Left lobe of liver (tissue), 2 donors: Measurements from ENCODE around the gene LYL1. TPM values are rescaled to one million over a fixed set of nuclear protein-coding genes. Genes with fewer than 3 reads are reported as not detected.

ENCODE experiments used
- ATAC-seq: fragments of 200-7000 bp; cut with Tn5 transposase; one replicate; pipeline ENCODE4 v1.9.1; 2020; ENCODE audit warnings: mild to moderate bottlenecking, moderate library complexity
- DNase-seq: peaks from one replicate; pipeline ENCODE4 v3.0.0-alpha.2; 2020; ENCODE audit warnings: low spot score
- total RNA-seq: library from RNA; stranded (reverse); gene quantifications from one replicate; pipeline ENCODE4 v1.2.1, GENCODE V29; 2021
- donor health status: DM: no; HTN: no; CAD: no; lungs with moderate emphysema.
- donor health status: DM: no; HTN: yes; CAD: no.

Gene LYL1
- total RNA-seq, 1 donor from 2014 or later: 1.5 TPM

DNA sequence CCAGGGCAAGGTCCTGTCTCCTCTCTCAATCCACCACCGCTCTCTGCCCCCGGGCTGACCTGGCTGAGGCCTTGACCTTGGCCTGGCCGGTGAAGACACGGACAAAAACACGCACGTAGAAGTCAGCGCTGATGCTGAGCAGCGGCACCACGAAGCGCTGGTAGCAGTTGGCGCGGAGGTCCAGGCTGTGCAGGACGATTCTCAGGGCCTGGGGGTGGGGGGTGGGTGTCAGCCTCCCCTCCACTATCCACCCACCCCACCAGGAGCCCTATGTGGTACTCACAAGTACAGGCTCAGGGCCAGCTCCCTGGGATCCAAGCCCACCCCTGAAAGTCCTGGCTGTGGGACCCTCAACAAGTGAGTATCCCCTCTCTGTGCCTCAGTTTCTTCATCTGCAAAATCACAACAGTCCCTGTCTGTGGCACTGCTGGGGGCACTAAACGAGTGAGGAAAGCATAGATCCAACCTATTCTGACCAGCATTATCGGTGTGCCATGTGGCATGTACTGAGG lies 7.5 kb upstream of the LYL1 start:
- DNase-seq: no peak
- no peak for ATAC-seq

DNA sequence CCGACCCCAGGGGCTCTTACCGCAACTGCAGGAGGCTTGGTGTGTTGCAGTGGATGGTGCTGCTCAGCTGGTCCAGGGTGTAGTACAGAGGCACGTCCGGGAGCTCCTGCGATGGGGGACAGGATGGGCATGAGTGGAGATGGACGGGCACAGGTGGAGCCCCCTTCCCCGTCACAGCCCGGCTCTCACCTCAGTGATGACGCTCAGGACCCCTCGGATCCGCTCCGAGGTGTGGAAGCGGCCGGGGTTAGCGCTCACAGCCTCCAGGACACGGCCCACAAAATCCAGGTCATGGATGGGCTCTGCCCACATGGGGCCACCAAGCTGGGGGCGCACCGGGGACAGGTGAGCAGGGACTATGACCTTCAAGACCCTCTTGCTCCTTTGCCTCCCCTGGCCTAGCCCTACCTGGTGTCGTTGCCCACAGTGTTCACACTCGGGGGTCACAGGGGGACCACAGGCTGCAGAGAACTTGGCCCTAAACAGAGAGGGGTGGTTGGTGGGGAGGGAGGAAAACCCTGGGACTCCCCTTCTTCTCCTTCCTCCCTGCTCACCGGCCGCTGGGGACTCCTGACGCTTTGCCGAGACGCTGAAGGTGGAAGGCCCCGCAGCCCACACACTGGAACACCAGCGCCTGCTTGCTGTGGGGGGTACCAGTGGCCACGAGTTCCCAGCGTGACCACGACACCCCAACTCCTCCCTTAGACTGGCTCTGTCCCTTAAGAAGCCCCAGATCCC lies 6.9 kb upstream of the LYL1 start:
- no peak for ATAC-seq
- no peak for DNase-seq

DNA sequence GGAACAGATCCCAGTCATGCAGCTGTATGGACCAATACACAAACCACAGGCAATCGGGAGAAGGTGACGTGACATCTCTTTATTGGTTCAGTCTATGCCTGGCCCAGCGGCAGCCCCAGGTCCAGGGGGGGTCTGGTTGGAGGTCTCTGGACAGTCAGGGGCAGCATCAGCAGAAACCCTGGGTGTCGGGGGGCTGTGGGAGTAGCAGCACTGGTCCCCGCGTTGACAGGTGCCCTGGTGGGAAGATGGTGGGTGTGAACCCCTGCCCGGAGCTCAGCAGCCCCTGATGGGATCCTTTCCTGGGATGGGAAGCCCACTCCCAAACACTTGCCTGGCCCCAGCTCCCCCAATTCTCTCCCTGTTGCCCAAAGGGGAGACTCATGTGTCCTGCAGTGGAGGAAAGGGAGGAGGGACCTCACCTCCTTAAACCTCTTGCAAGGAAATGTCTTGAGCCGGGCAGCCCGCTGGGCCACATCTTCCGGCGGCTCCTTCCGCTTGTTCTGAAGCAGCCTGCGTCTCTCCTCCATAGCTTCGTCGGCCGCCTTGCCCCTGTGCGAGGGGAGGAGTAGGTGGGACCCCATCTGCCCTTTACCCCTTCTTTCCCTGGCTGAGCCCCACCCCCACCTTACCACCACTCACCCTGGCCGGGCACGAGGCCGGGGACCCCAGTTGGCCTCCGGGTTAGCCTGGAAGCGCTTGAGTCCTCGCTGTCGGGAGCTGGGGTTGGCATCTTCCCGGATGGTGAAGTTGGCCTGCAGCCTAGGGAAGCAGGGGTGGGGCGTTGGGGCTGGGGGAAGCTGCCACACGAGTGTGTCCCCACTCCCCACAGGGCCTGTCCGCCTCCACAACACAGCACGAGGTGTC lies 2.4 kb upstream of the LYL1 start:
- no peak for ATAC-seq
- no peak for DNase-seq

DNA sequence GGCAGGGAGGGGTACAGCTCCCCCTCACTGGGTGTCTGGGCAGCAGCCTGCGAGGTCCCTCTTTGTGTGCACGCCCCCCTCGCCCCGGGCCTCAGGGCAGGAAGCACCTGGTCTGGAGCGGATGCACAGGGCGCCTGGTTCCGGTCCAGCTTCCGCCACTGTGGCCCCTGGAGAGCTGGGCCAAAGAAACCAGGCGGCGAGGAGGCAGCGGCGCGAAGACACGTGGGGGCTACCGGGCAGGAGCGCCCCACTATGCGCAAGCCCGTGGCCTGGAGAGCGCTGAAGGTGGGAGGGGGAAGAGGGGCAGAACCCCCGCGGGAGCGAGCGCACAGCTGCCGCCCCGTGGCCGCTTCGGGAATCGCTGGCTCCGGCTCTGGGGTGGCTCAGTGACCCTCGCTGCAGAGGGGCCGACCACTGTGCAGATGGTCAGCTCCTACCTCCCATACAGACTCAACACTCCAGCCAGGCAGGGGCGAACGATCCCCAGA lies 1.7 kb upstream of the LYL1 start:
- DNase-seq (peak; percentile 64), ATAC-seq (peak; percentile 9)

DNA sequence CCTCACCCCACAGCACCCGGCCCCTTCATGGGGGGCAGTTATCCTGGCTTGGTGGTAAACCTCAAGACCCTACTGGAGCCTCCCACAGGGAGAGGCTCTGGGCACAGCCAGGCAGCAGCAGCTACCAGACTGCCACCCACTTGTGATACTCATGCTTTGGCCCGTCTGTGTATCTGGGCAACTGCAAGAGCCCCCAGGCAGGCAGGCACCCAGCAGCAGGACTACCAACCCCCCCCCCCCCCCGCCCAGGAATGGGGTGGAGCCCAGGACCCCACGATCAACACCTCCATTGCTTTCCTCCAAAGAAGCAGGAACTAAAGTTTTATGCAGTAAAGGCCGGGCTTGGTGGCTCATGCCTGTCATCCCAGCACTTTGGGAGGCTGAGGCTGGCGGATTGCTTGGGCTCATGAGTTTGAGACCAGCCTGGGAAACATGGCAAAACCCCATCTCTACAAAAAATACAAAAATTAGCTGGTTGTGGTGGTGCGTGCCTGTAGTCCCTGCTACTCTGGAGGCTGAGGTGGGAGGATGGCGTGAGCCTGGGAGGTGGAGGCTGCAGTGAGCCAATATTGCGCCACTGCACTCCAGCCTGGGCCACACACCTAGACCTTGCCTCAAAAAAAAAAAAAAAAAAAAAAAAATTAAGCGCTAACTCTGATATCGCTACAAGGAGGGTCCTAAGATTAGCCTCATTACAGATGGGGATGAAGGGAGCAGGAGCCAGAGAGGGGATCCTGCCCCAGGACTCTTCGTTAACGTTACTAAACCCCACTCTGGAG lies 1.1 kb upstream of the LYL1 start:
- ATAC-seq: no peak
- no peak for DNase-seq

DNA sequence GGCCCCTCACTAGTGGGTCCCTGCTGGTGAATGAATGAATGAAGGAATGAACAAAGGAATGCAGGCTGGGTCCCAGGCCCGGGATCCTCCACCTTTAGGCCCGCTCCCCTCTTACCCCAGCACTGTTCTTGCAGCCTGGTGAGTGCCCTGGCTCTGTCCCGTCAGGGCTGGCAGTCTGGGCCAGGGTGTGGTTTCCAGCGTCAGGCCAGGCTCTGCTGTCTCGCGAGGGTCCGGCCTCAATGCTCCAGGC lies 317 bp downstream of the LYL1 start:
- ATAC-seq: no peak
- DNase-seq: no peak

DNA sequence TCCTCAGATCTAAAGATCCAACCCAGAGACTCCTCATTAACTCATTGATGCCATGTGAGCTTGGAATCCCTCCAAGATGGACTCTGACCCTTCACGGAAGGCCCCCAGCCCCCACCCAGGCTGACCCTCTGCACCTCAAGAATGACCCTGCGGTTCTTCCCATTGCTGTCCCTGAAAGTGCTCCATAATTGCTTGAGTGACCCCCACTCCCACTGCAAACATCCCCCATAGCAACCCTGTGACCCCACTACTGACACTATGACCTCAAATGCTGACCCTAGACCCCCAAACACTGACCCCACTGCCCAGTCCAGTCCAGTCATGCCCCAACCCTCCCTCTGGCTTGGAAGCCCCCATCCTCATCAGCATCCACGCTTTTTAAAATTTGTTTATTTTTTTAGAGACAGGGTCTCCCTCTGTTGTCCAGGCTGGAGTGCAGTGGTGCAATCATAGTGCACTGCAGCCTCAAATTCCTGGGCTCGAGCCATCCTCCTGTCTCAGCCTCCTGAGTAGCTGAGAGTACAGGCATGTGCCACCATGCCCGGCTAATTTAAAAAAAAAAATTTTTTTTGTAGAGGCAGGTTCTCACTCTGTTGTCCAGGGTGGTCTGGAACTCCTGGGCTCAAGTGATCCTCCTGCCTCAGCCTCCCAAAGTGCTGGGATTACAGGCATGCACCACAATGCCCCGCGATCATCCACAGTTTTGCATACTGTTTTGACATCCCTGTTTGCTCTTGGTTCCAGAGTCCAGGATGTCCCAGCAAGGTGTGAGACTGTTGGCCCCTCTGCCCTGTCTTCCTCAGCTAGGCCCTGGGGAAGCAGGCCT lies 855 bp downstream of the LYL1 start:
- DNase-seq (no peak), ATAC-seq (peak; percentile 24)

DNA sequence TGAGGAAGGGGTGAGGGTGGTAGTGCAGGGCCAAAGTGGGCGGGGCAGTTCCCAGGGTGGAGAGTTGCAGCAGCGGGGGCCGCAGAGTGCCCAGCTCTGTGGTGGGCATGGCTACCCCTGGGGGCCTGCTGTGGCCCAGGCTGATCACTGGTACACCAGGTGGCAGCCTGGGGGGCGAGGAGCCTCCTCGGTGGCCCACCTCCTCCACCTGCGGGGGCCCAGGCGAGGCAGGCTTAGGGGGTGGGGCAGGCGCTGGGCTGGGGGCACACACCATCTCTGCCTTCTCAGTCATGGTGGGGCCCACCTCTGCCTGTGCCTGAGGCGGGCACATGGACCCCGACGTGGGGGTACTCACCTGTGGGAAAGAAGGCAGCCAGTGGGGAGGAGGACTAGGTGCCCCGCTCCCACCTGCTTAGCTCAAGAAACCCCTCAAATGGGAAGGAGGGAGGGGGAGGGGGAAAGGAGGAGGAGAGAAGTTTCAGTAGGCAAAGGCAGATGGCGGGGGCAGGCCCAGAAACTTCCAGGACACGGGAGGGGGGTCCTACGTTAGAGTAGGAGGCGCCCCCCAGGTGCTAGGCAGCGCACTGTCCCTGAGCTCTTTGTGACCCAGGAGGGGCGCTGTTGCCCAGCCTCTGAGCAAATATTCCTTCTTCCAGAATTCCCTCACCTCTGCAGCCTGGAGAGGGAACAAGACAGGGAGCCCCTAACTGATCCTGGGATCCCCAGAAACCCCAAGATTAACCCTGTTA lies 1.6 kb downstream of the LYL1 start:
- ATAC-seq: no peak
- no peak for DNase-seq

DNA sequence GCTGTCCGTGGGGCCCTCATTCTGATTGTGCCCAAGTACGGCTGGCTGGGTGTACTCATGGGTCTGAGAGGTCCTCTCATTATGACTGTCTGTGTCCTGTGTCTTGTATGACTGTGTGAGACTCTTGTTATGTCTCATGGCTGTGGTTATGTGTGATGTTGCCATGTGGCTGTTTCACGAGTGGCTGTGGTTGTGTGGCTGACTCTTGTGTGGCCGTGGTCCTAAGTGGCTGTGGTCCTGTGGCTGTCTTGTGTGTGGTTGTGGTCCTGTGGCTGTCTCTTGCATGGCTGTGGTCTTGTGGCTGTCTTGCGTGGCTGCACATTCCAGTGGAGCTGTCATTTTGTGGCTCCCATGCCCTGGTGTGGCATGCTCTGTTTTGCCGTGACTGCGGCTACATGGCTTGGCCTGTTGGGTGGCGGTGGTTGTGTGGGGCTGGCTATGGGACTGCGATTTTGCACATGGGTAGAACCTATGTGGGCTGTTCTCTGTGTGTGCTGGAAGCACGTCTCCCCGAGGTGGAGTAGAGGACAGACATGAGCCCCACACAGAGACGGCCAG lies 2.5 kb downstream of the LYL1 start:
- no peak for DNase-seq
- no peak for ATAC-seq

DNA sequence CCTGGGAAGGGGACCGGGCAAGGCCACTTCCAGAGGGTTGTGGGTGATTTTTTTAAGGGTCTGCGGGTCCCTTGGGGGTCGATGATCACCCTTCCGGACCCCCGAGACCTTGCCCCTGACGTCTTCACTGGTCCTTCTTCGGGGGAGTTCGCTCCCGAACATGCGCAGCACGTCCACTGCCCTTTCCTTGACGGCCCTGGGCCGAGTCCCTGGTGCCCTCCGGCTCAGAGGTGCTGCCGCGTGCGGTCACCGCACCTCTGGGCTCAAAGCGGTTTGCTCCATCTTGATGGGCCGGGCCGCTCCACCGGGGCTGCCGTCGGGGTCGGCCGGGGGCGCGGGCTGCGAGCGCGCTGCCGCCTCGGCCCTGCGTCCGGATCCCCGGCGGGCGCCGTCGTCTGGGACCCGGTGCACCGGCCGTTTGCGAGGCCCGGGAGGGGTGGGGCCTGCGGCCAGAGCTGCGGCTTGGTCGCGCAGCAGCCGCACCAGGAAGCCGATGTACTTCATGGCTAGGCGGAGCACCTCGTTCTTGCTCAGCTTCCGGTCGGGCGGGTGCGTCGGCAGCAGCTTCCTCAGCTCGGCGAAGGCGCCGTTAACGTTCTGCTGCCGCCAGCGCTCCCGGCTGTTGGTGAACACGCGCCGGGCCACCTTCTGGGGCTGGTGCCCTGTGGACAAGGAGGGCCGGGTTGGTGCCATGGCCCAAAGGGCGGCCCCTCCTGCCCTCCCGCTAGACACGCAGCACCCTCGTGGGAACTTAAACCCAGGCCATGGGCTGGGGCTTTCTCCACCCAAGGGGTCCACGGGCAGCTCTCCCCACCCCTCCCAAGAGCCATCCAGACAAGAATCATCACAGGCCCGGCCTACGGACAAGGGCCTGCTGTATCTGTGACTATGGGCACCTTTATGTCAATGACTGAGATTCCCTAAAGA lies 3.3 kb downstream of the LYL1 start:
- ATAC-seq (peak; percentile 10), DNase-seq (peak; percentile 70)

DNA sequence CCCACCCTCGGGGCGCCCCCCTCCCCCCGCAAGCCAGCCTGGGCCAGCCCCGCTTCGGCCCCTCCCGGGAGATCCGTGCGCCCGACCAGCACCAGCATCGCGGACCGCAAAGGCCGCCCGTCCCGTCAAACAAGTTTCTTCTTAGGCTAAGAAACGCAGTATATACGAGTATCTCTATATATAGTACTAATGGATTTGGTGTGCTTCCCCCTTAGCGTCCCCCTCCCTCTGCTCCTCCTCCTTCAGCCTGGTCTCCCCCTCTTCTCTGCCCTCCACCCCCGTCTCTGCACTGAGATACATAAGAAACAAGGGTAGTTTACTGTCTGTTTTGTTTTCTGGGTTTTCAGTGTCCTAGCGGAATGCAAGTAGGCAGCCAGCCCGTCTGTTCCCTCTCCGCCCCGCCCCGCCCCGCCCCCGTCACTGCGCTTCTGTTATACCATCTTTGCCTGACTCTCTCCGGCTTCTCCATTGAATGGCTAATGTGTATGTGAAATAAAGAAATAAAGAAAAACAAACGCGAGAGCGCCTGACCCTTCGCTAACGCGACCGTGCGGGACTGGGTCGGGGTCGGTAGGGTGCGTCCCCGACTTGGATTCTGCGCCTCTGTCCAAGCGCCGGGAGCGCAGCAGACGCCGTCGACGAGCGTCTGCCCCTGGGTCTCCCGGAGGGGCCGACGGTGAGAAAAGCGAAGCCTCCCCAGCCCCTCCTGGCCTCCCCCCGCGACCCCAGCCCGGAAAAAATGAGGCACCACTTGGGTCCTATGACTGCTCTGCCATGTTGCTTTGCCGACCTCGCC lies 4.2 kb downstream of the LYL1 start:
- ATAC-seq (no peak), DNase-seq (no peak)

DNA sequence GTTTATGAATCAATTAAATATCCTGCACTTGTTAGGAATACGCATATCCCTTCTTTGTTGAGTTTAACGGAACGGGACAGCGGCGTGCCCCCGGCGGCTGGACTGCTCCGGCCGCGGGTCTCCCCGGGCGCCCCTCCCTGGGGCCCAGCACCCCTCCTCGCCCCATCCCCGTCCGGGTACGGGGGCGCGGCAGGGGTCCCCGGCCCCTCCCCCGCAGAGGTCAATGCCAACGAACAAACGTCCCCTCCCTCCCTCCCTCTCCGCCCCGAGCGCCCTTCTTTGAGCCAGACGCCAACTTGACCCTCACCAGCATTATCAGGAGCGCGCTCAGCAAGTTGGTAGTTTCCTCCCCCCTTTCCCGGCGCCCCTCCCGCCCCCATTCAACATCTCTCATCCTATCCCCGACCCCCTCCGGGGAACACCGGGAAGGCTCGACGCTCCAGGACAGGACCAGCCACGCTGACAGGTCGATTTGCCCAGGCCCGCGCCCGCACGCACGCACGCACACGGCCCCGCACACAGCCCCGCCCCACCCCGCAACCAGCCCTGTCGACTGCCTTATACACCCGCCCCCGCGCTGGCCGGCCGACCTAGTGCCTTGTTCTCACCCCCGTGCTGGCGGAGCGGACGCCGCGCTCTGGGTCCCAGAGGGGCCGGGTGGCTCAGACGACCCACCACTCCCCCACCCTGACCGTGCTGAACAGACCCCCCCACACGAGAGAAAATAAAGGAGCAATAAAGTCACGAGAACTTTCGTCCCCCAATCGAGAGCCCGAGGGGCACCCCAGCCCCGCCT lies 5.0 kb downstream of the LYL1 start:
- ATAC-seq: no peak
- no peak for DNase-seq

DNA sequence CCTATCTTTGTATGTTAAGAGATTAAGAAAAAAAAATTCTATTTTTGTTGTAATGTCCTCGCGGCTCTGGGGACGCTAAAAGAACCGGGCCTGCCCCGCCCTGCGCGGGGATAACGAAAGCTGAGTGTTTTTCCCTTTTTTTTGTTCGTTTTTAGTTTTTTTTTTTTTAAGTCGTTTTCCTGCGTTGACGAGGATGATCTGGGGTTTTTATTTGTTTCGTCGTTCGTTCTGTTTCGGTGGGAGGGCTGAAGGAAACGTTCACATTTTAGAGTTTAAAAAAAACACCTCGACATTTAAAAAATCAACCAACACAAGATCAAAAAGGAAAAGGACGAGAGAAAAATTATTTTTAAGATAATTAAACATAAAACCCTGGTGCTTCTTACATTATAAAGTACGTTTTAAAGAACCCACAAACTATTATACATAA lies 5.6 kb downstream of the LYL1 start:
- no peak for DNase-seq
- no peak for ATAC-seq

DNA sequence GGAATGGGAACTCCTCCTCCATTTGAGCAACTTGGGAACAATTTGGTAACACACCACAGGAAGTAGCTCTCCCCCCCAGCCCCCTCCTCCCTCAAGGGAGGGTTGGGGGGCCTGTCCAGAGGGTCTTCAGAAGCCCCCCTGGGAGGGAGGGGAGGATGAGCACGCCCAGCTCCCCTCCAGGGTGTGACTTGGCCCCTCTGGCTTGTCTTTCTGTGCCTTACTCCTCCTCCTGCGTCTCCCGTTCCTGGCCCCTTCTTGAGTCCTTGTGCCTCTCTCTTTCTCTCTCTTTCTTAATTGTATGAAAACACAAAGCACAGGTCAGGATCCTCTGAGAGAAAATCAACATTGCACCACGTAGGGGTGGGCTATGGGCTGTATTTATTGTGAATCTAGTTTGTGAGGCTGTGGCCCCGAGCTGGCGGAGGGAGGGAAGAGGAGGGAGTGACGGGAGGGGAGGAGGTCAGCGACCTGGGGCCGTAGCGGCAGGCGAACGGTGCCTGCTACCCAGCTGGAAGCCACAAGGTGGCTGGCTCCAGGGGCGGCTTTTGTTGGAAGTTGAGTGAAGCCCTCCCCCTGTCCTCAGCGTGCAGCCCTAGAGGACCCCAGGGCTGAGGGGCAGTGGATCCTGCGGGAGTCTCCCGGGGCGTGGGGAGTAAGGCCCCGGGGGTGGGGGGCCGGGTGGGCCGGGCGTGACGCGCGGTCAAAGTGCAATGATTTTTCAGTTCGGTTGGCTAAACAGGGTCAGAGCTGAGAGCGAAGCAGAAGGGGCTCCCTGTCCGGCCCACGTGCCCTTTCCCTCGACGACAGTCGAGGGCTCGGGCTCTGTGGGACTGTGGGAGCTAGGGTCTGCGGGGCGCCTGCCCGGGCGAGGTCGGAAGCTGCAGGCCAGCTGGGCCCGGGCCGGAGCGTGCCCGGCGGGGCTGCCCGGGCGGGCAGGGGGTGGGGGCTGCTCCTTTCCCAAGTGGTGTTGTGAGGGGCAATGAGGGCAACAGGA lies 6.4 kb downstream of the LYL1 start:
- ATAC-seq (peak; percentile 58), DNase-seq (no peak)

DNA sequence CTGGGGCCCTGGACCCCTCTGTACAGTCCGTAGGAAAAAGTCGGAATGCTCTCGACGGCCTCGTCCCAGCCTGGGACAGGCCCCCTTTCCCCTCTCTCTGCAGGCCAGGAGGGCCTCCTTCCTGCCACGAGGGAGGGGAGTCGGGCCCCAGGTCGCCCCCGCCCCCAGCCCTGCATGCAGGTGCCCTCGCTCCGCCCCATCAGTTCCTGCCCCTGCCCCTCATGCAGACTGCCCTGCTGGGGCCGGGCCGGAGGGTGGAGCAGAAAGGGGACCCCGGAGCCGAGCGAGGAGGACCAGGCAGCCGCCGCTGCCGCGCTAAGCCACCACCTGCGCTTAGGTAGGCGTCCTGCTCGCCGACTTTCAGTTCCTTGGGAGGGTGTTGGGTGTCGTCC lies 7.3 kb downstream of the LYL1 start:
- DNase-seq (no peak), ATAC-seq (no peak)
